Effector memory CD8-positive, alpha-beta T cell (primary cell): Measurements from ENCODE around the gene METTL23.
"Not testable (repeated sequence)": the region's sequence is repeated elsewhere in the genome, so short reads cannot be mapped to it uniquely, and the experiment has no call there.

Experiments used
- ATAC-seq: fragments of 150-1000 bp; cut with Tn5 transposase; replicated peaks from 2 replicates; pipeline ENCODE4 v1.10.0; 2021; ENCODE audit warnings: mild to moderate bottlenecking, moderate library complexity
- DNase-seq, 3 experiments: peaks; one replicate each; pipeline ENCODE4 v3.0.0; 2021
- H3K27ac Mint-ChIP-seq, 2 donors: one replicate each; pipeline ENCODE4 v1.8.0; 2022; ENCODE audit warnings: mild to moderate bottlenecking in 2 of 2, mixed read lengths in 2 of 2, moderate library complexity in 2 of 2
- H3K27me3 Mint-ChIP-seq, 2 donors: one replicate each; pipeline ENCODE4 v1.8.0; 2022; ENCODE audit warnings: mixed read lengths in 2 of 2
- H3K36me3 Mint-ChIP-seq: one replicate; pipeline ENCODE4 v1.8.0; 2022; ENCODE audit warnings: mild to moderate bottlenecking, moderate library complexity, mixed read lengths; ENCODE audit not compliant: insufficient read depth
- H3K4me1 Mint-ChIP-seq, 2 donors: one replicate each; pipeline ENCODE4 v1.8.0; 2022; ENCODE audit warnings: low read depth in 2 of 2, mixed read lengths in 2 of 2
- H3K4me3 Mint-ChIP-seq, 2 donors: one replicate each; pipeline ENCODE4 v1.8.0; 2022; ENCODE audit warnings: mild to moderate bottlenecking in 2 of 2, mixed read lengths in 2 of 2, moderate library complexity in 2 of 2
- H3K9me3 Mint-ChIP-seq, 2 donors: one replicate each; pipeline ENCODE4 v1.8.0; 2022; ENCODE audit warnings: mixed read lengths in 2 of 2

Gene METTL23

DNA sequence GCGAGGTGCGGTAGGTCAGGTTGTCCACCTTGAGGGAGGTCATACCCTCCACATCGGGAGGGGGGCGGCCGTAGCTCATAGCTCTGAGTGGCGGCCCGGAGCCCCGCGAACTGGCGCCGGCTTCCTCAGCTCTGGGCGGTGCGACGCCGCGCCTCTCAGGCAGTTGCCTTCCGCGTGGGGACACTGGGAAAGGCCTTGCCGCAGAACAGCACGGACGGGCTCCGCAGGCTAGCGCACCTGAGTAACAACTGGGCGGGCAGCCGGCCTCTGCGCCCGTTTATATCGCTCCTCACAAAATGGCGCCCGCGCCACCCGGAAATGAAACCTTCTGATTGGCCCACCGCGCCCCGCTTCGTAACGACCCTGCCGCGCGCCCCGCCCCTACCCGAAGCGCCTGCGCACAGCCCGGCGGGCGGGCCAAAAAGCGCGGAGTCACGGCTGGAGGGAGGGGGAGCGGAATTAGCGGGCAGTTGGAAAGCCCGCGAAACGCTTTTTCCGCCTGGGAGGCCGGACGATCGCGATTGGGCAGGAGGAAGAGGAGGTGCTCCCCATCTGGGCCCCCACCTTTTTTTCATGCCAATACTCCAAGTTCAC is 10.5 kb downstream of the METTL23 start, which contains the start of gene SRSF2:
SRSF2 (minus strand) TSS at position 250 of the 594 bp plus-strand sequence; CDS start at position 79, 171 bp downstream.
- Mint-ChIP-seq H3K9me3 (no peaks in the 10 kb centered on the region), H3K4me3 (peak within 1 kb of the TSS; percentile 96 to 97), H3K27me3 (no peaks in the 10 kb centered on the region), H3K4me1 (peaks cover 40 to 43% of the 10 kb centered on the region in 2 donors), H3K36me3 (peaks cover 73% of the 10 kb centered on the region), H3K27ac (peak within 1 kb of the TSS; percentile 98 to 99)
- DNase-seq (peak; percentile 97 to 99 (median 99)), ATAC-seq (peak; percentile 66)

DNA sequence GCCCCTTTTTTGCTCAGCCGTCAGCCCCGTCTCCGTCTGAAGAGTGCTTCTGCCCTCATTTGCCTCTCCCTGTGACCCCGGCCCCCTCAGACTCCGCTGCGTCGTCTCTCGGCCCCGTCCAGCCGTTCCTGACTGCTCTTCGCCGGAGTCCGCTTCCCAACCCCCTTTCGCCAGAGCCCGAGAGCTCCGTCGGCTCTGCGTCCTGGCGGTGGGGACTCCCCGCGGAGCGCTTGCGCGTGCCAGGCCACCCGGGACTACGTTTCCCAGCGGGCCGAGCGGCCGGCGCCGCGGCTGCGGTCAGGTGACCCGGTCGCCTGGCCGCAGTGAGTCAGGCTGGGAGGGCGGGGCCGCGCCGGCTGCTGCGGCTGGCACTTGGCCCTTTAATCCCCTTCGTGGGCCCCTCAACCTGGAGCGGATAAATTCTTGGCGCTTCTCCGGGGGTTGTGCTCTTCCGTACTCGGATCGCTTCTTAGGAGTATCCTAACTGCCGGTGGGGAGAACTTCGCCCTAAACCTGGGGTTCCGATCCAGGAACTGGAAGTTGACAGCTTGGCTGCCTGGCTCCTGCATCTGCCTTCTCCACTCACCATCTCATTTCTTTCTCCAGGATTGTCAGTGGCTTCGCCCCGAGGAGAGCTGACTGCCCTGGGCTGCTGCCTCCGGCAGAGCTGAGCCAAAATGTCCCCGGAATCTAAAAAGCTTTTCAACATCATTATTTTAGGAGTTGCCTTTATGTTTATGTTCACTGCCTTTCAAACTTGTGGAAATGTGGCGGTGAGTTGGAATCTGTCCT is 11.2 kb downstream of the METTL23 start, which contains the start of gene MFSD11:
MFSD11 (plus strand) TSS at position 444 of the 792 bp plus-strand sequence; CDS start at position 678, 234 bp downstream.
- Mint-ChIP-seq H3K4me1 (peaks cover 40 to 42% of the 10 kb centered on the region in 2 donors), H3K36me3 (peaks cover 73% of the 10 kb centered on the region), H3K27ac (peak within 1 kb of the TSS; percentile 98 to 99), H3K9me3 (no peaks in the 10 kb centered on the region), H3K4me3 (peak within 1 kb of the TSS; percentile 96 to 97), H3K27me3 (no peaks in the 10 kb centered on the region)
- ATAC-seq (peak; percentile 69), DNase-seq (peak; percentile 88 to 93 (median 91))

DNA sequence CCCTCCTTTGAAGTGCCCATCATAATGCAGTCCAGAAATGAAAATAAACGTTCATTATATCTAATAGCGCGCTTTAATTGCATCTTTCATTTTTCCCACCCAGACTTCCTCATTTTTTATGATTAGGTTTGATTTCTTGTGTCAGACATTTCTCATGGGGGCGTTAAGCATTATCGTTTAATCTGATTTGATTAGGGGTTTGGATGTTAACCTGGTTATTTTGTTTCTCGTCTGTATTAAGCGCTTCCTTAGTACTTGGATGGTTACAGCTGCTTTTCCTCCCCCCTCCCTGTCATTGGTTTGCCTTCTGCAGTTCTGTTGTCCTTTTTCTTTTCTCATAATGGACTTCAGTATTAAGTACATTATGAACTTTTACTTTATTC is 11.8 kb downstream of the METTL23 start:
- ATAC-seq (no peak), DNase-seq (no peak)
- Mint-ChIP-seq H3K36me3 (peaks cover 73% of the 10 kb centered on the region), H3K9me3 (no peaks in the 10 kb centered on the region), H3K4me1 (peaks cover 36 to 39% of the 10 kb centered on the region in 2 donors), H3K27me3 (no peaks in the 10 kb centered on the region), H3K27ac (peak overlapping the region; percentile 98 to 99), H3K4me3 (peak overlapping the region; percentile 96 to 97)

DNA sequence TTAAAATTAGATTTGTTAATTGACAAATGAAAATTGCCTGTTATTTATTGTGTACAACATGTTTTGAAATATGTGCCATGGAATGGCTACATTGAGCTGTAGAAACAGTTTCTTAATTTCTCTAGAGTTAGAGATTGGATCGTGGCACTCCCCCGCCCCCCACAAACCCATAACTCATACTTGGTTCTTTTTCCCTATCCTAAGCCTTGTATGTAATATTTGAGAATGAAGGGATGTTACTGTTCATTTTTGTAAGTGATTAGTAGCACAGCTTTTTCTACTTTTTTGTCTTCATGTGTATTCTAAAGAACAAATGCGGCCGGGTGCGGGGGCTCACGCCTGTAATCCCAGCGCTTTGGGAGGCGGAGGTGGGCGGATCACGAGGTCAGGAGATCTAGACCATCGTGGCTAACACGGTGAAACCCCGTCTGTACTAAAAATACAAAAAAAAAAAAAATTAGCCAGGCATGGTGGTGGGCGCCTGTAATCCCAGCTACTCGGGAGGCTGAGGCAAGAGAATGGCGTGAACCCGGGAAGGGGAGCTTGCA is 13.0 kb downstream of the METTL23 start:
- not testable (repeated sequence) for H3K4me3 Mint-ChIP-seq, H3K27ac Mint-ChIP-seq, H3K27me3 Mint-ChIP-seq, ATAC-seq, DNase-seq, H3K9me3 Mint-ChIP-seq
- Mint-ChIP-seq H3K36me3 (peaks cover 66% of the 10 kb centered on the region), H3K4me1 (peaks cover 24 to 27% of the 10 kb centered on the region in 2 donors)

DNA sequence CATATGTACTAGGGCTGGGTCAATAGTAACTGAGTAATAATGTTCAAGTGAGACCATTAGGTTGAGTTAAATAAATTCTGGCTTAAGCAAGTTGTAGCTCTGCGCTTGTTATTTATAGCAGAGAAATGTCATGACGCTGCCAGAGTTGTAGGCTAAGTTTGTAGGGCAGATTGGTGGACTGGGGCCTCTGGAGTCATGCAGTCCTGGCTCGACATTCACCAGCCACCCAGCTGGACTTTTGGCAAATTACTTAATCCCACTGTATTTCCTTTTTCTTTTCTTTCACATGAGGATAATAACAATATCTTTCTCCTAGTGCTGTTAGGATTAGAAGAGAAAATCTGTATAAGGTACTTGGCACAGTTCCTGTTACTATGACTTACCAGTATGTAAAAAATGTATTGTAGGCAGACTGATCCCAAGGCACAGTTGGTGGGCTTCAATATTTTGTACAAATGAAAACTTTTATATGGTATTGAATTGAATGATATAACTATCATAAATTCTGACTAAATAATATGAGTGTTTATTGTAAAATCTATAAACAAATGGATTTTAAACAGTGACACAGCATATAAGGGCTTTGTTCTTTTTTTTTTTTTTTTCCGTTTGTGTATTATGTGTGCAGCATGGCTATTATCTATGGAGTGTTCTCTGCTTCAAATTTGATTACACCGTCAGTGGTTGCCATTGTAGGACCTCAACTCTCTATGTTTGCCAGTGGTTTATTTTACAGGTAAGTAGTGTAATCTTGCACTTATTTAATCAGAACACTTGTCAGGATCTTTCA is 13.9 kb downstream of the METTL23 start:
- H3K4me3 Mint-ChIP-seq: no peak overlapping the region
- no peak overlapping the region for H3K27ac Mint-ChIP-seq
- H3K4me1 Mint-ChIP-seq: peaks cover 17 to 21% of the 10 kb centered on the region in 2 donors
- H3K36me3 Mint-ChIP-seq: peaks cover 57% of the 10 kb centered on the region
- DNase-seq (no peak), ATAC-seq (no peak)
- no peaks in the 10 kb centered on the region for H3K27me3 Mint-ChIP-seq
- H3K9me3 Mint-ChIP-seq: no peaks in the 10 kb centered on the region

DNA sequence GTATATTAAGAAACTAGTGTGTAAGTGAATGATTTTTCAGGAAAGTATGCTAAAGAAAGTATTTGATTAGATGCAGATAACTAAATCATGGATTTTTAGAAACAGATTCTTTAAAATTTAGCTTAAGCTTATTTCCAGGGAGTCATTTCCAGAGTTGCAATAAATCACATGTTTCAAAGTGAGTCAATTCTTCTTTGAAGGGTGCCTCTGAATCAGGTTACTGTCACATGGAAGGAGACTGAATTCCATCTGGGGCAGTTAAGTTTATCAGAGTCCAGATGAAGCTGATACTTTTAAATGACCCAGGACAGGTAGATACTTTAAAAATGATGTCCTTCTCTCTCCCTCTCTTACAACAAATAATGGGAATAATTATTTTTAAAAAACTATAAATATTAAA is 16.3 kb downstream of the METTL23 start:
- Mint-ChIP-seq H3K4me1 (peaks cover 11 to 13% of the 10 kb centered on the region in 2 donors), H3K4me3 (no peak overlapping the region), H3K27ac (no peak overlapping the region), H3K36me3 (peaks cover 37% of the 10 kb centered on the region), H3K27me3 (no peaks in the 10 kb centered on the region), H3K9me3 (no peaks in the 10 kb centered on the region)
- DNase-seq (no peak), ATAC-seq (no peak)

DNA sequence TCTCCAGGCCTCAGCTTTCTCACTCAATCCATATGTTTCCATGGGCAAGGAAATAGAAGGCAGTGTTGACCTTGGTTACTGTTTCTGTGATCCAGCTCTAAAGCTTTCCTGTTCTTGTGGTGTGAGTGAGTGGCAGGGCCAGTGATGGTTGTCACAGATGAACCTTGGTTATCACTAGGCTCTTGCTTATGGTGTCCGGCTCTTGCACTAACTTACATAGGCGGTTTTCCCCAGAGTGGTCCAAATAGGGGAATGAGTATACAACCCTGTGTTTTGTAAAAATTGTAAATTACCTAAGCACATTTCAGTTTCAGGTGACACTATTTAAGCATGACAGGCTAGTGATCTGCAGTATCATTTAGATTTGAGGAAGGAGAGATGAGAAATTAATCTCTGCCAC is 18.1 kb downstream of the METTL23 start:
- Mint-ChIP-seq H3K27me3 (no peaks in the 10 kb centered on the region), H3K36me3 (peaks cover 48% of the 10 kb centered on the region), H3K27ac (no peak overlapping the region)

DNA sequence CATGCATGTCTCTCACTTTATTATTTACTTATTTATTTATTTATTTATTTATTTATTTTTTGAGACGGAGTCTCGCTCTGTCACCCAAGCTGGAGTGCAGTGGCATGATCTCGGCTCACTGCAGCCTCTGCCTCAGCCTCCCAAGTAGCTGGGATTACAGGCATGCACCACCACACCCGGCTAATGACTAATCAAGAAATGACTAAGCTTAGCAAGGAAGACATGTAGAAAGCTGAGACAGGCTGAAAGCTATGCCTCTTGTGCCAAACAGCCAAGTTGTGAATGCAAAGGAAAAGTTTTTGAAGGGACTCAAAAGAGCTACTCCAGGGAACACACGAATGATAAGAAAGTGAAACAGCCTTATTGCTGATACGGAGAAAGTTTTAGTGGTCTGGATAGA is 19.1 kb downstream of the METTL23 start:
- ATAC-seq, DNase-seq, H3K4me3 Mint-ChIP-seq, H3K27ac Mint-ChIP-seq, H3K27me3 Mint-ChIP-seq, H3K4me1 Mint-ChIP-seq, H3K9me3 Mint-ChIP-seq: not testable (repeated sequence)
- H3K36me3 Mint-ChIP-seq: peaks cover 51% of the 10 kb centered on the region

More for the DNA sequence above, 18.1 kb downstream of the METTL23 start:
- Mint-ChIP-seq H3K9me3 (no peaks in the 10 kb centered on the region), H3K4me1 (peaks cover 0 to 3% of the 10 kb centered on the region in 2 donors), H3K4me3 (no peak overlapping the region)
- no peak for ATAC-seq
- no peak for DNase-seq

DNA sequence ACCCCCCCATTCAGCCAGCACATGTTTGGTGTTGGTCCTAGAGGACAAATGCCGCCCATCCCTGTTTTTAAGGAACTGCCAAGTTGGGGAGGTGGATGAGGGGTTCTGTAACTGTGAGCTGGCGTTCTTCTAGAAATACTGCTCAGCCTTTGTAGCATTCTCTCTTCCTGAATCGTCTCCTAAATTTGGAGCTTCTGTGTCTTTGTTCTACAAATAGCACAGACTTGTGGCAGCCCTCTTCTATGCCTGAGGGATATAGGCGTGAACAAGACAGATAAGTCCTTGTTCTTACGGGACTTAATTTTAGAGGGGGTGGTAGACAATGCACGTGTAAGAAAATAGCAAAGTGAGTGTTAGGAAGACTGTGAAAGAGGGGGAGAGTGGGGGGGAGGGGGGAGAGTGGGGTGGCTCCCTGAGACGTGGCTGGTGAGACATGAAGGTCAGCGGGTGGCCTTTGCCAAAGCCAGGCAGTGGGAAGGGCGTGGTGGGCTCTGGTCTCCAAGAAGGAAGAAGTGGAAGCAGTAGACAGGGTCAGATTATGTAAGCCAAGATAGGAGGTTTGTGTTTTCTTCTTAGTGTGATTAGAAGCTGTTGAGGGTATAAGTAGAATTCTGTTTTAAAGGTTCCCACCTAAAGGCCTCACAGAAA is 21.2 kb downstream of the METTL23 start:
- Mint-ChIP-seq H3K27ac (peak overlapping the region in 1 of 2 donors; percentile 62), H3K4me3 (no peak overlapping the region)
- no peak for DNase-seq

DNA sequence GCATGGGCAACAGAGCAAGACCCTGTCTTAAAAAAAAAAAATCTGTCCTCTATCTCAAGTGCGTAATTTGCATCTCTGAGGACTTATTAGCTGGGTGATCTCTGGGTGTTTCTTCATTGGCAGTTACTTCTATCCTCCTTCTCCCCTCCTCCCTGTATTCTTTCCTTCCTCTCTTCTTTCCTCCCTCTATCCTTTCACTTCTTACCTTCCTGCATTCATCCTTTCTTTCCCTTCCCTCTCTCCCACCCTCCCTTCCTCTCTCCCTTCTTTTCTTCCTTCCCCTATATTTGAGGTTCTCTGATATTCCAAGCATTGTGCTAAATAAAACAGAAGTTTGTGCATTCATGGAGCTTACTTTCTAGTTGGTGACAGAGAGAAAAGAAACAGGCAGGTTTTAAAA is 22.0 kb downstream of the METTL23 start:
- H3K27ac Mint-ChIP-seq: peak overlapping the region in 1 of 2 donors; percentile 62
- H3K4me1 Mint-ChIP-seq: peaks cover 10 to 17% of the 10 kb centered on the region in 2 donors
- ATAC-seq: no peak
- no peak for DNase-seq
- no peaks in the 10 kb centered on the region for H3K9me3 Mint-ChIP-seq
- no peak overlapping the region for H3K4me3 Mint-ChIP-seq
- no peaks in the 10 kb centered on the region for H3K27me3 Mint-ChIP-seq
- peaks cover 32% of the 10 kb centered on the region for H3K36me3 Mint-ChIP-seq

More for the DNA sequence above, 21.2 kb downstream of the METTL23 start:
- H3K36me3 Mint-ChIP-seq: peaks cover 35% of the 10 kb centered on the region
- H3K4me1 Mint-ChIP-seq: peaks cover 2 to 9% of the 10 kb centered on the region in 2 donors
- ATAC-seq: no peak
- no peaks in the 10 kb centered on the region for H3K27me3 Mint-ChIP-seq
- H3K9me3 Mint-ChIP-seq: no peaks in the 10 kb centered on the region

DNA sequence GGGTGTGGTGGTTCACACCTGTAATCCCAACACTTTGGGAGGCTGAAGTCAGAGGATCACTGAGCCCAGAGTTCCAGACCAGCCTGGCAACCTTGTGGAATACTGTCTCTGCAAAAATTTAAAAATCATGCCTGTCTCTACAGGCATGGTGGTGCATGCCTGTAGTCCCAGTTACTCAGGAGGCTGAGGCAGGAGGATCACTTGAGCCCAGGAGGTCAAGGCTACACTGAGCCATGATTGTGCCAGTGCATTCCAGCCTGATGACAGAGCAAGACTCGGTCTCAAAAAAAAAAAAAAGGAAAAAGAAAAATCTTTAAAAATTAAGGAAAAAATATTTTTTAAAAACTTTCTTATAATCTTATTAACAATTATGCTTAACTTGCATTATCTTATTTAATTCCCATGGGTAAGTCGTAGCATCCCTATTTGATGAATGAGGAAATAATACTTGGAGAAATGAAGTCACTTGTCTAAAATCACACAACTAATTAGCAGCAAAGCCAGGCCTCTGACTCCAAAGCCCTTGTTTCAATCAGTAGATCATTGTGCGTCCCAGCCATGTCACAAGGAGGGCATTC is 24.9 kb downstream of the METTL23 start:
- no peaks in the 10 kb centered on the region for H3K27me3 Mint-ChIP-seq
- H3K27ac Mint-ChIP-seq: peak overlapping the region; percentile 94 to 99
- H3K4me1 Mint-ChIP-seq: peaks cover 10 to 17% of the 10 kb centered on the region in 2 donors
- no peak for DNase-seq
- peak overlapping the region in 1 of 2 donors; percentile 93 for H3K4me3 Mint-ChIP-seq
- H3K9me3 Mint-ChIP-seq: no peaks in the 10 kb centered on the region
- H3K36me3 Mint-ChIP-seq: peaks cover 30% of the 10 kb centered on the region
- ATAC-seq: no peak

DNA sequence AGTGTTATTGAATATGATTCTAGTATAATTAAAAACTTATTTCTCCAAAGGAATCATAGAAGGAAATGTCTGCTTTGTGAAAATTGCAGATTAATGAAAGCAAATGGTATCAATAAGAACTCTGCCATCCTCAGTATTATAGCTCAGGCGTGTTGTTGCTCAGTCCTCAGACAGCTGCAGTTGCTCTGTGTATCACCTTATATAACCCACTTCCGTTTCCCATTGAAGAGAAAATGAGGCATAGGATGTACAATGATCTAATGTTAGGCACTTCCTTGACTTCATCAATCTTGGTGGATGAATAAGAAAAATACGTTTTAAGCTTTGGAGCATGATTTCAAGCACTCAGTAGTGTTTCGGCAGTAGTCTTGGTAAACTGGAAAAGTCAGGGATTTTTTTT is 25.4 kb downstream of the METTL23 start:
- Mint-ChIP-seq H3K4me3 (peak overlapping the region; percentile 93 to 94), H3K27ac (peak overlapping the region; percentile 94 to 99)

More for the DNA sequence above, 25.4 kb downstream of the METTL23 start:
- DNase-seq (no peak), ATAC-seq (peak; percentile 85)
- peaks cover 26% of the 10 kb centered on the region for H3K36me3 Mint-ChIP-seq
- no peaks in the 10 kb centered on the region for H3K9me3 Mint-ChIP-seq
- no peaks in the 10 kb centered on the region for H3K27me3 Mint-ChIP-seq
- H3K4me1 Mint-ChIP-seq: peaks cover 10 to 17% of the 10 kb centered on the region in 2 donors
